Measurements from ENCODE around the gene PDZK1.
A peak's percentile ranks its signal among the peaks of the same experiment; 100 is the strongest.
"Not testable (repeated sequence)": the region's sequence is repeated elsewhere in the genome, so short reads cannot be mapped to it uniquely, and the experiment has no call there.

PDZK1 gene

GRCh38 chr1:145720878-145721671 is 13.9 kb upstream of the PDZK1 start:
- Mint-ChIP-seq H3K4me1 (peaks cover 13% of the 10 kb centered on the region), H3K36me3 (ENCODE audit: low read depth) (no peaks in the 10 kb centered on the region), H3K9me3 (no peaks in the 10 kb centered on the region), H3K27ac (no peak overlapping the region), H3K27me3 (ENCODE audit: low read depth, poor library complexity) (peaks cover 30% of the 10 kb centered on the region), H3K4me3 (peak overlapping the region; percentile 37)
- DNase-seq, result peak; percentile 86
- TF ChIP-seq, protein P1, sequence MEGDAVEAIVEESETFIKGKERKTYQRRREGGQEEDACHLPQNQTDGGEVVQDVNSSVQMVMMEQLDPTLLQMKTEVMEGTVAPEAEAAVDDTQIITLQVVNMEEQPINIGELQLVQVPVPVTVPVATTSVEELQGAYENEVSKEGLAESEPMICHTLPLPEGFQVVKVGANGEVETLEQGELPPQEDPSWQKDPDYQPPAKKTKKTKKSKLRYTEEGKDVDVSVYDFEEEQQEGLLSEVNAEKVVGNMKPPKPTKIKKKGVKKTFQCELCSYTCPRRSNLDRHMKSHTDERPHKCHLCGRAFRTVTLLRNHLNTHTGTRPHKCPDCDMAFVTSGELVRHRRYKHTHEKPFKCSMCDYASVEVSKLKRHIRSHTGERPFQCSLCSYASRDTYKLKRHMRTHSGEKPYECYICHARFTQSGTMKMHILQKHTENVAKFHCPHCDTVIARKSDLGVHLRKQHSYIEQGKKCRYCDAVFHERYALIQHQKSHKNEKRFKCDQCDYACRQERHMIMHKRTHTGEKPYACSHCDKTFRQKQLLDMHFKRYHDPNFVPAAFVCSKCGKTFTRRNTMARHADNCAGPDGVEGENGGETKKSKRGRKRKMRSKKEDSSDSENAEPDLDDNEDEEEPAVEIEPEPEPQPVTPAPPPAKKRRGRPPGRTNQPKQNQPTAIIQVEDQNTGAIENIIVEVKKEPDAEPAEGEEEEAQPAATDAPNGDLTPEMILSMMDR (IDR thresholded peaks at IDR 0.05), result peak; percentile 96

GRCh38 chr1:145720556-145720877 is 13.3 kb upstream of the PDZK1 start:
- no peaks in the 10 kb centered on the region for H3K36me3 Mint-ChIP-seq (ENCODE audit: low read depth)
- peaks cover 15% of the 10 kb centered on the region for H3K4me1 Mint-ChIP-seq
- TF ChIP-seq, protein P1 (IDR thresholded peaks at IDR 0.05), result no peak
- DNase-seq, result no peak
- no peak overlapping the region for H3K4me3 Mint-ChIP-seq
- no peak overlapping the region for H3K27ac Mint-ChIP-seq
- H3K27me3 Mint-ChIP-seq (ENCODE audit: low read depth, poor library complexity), result peaks cover 30% of the 10 kb centered on the region
- no peaks in the 10 kb centered on the region for H3K9me3 Mint-ChIP-seq

DNA sequence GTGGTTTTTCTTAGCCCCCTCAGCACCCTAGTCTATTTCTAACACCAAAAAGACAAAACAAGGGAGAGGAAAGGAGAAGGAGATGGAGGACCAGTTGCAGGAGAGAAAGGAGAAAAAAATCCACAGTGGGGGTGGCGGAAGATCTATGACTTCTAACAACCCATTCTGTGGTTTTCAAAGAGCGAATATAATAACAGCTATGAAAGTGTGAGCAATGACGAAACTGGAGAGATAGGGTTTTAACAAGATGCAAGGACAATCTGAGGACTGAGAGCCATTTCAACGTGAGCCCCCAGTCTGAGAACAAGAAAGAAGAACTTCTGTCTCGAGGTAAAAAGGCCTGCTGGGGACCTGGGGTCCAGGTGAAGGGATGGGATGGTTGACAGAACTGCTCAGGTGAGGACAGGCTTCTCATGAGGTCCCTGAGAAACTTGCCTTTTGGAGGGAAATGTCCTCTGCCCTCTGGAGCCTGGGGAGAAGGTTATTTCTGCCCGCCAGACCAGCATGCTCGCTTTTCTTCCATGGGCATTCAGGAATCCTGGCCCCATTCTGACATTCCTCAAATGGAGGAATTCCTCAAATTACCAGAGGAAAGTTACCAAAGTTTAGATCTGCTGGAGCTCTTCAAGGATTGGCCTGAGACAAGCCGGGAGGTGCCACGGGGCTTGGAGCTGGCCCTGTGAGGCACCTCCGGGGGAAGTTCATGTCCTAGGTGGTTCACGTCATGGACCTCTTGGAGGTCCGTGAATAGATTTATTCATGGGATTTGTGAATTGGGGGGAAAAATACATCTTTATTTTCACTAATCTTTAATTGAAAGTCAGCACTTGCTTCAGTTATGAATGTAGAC is 12.3 kb upstream of the PDZK1 start, which contains the start of gene CD160:
TSS of gene CD160 (plus strand) at position 270 of the 850 bp plus-strand sequence. CDS start 8,829 bp downstream, outside the sequence.
- peaks cover 20% of the 10 kb centered on the region for H3K4me1 Mint-ChIP-seq
- no peaks in the 10 kb centered on the region for H3K36me3 Mint-ChIP-seq (ENCODE audit: low read depth)
- TF ChIP-seq, protein P1 (IDR thresholded peaks at IDR 0.05), result no peak
- DNase-seq, result no peak
- no peaks in the 10 kb centered on the region for H3K9me3 Mint-ChIP-seq
- H3K27ac Mint-ChIP-seq, result no peak within 1 kb of the TSS
- H3K27me3 Mint-ChIP-seq (ENCODE audit: low read depth, poor library complexity), result peaks cover 33% of the 10 kb centered on the region
- no peak within 1 kb of the TSS for H3K4me3 Mint-ChIP-seq

DNA sequence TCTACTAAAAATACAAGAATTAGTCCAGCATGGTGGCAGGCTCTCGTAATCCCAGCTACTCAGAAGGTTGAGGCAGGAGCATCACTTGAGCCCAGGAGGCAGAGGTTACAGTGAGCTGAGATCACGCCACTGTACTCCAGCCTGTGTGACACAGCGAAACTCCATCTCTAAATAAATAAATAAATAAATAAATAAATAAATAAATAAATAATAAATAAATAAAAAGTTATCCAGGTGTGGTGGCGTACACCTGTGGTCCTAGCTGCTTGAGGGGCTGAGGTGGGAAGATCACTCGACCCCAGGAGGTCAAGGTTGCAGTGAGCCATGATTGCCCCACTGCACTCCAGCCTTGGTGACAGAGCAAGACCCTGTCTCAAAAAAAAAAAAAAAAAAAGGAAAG is 11.3 kb upstream of the PDZK1 start:
- H3K4me1 Mint-ChIP-seq, result peaks cover 20% of the 10 kb centered on the region
- H3K27me3 Mint-ChIP-seq (ENCODE audit: low read depth, poor library complexity), result peaks cover 35% of the 10 kb centered on the region
- not testable (repeated sequence) for H3K36me3 Mint-ChIP-seq (ENCODE audit: low read depth); H3K4me3 Mint-ChIP-seq; DNase-seq; H3K9me3 Mint-ChIP-seq; H3K27ac Mint-ChIP-seq

- H3K36me3 Mint-ChIP-seq (ENCODE audit: low read depth), result no peaks in the 10 kb centered on the region
- no peak overlapping the region for H3K27ac Mint-ChIP-seq
- no peaks in the 10 kb centered on the region for H3K9me3 Mint-ChIP-seq
These were observed 10.7 kb upstream of the PDZK1 start for GRCh38 chr1:145717833-145718232.

More at GRCh38 chr1:145717833-145718232, 10.7 kb upstream of the PDZK1 start:
- TF ChIP-seq, protein P1 (IDR thresholded peaks at IDR 0.05), result no peak
- peaks cover 36% of the 10 kb centered on the region for H3K27me3 Mint-ChIP-seq (ENCODE audit: low read depth, poor library complexity)
- DNase-seq, result no peak
- peaks cover 20% of the 10 kb centered on the region for H3K4me1 Mint-ChIP-seq
- H3K4me3 Mint-ChIP-seq, result no peak overlapping the region

Data from nephron progenitor cell (in vitro differentiated cells).